ENCODE measurements around the gene NAIF1. TPM values are rescaled to one million over a fixed set of nuclear protein-coding genes. Genes with fewer than 3 reads are reported as not detected.

The NAIF1 gene
- total RNA-seq, 4 donors from 2014 or later: 6.3 to 8.8 (median 7.8) TPM

- Histone ChIP-seq H3K4me1 (peaks cover 29 to 77% (median 38%) of the 10 kb centered on the region in 3 donors), H3K4me3 (no peak overlapping the region), H3K27me3 (no peaks in the 10 kb centered on the region), H3K36me3 (peaks cover 21 to 64% (median 51%) of the 10 kb centered on the region in 3 donors), H3K9me3 (no peaks in the 10 kb centered on the region), H3K27ac (peak overlapping the region in 2 of 4 donors; percentile 53 to 92)
- DNase-seq: no peak
- WGBS, 2 donors: 72 to 76% methylated on average over 4 to 10 of the region's 20 CpGs
- intact Hi-C loops (cut with DNase I): loop anchor here (10.0 kb wide), 1 partner anchor 157 kb away; no protein-coding TSS in a partner anchor
- TF ChIP-seq, protein P1, sequence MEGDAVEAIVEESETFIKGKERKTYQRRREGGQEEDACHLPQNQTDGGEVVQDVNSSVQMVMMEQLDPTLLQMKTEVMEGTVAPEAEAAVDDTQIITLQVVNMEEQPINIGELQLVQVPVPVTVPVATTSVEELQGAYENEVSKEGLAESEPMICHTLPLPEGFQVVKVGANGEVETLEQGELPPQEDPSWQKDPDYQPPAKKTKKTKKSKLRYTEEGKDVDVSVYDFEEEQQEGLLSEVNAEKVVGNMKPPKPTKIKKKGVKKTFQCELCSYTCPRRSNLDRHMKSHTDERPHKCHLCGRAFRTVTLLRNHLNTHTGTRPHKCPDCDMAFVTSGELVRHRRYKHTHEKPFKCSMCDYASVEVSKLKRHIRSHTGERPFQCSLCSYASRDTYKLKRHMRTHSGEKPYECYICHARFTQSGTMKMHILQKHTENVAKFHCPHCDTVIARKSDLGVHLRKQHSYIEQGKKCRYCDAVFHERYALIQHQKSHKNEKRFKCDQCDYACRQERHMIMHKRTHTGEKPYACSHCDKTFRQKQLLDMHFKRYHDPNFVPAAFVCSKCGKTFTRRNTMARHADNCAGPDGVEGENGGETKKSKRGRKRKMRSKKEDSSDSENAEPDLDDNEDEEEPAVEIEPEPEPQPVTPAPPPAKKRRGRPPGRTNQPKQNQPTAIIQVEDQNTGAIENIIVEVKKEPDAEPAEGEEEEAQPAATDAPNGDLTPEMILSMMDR (IDR thresholded peaks at IDR 0.05): no peak
- TF ChIP-seq POLR2A (IDR thresholded peaks at IDR 0.05): no peak
These were observed 34.6 kb upstream of the NAIF1 start for GRCh38 chr9:128101690-128102089.

DNA sequence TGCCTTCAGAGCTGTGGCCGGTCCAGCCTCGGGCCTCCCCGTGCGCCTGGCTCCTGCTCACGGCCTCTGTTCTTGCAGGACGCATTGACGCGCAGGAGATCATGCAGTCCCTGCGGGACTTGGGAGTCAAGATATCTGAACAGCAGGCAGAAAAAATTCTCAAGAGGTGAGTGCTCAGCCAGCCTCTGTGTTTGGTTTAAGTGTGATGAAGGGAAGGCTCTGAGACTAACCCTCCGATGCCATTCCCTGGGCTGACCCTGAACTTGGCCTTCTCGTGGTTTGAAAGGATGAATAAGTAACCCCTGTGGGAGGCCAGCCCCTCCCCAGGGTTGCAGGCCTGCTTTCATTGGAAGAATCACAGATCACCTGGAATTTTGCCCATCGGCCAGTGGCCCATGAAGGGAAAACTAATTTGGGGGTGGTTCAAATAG is 34.1 kb upstream of the NAIF1 start:
- Histone ChIP-seq H3K27me3 (no peaks in the 10 kb centered on the region), H3K36me3 (peaks cover 17 to 59% (median 47%) of the 10 kb centered on the region in 3 donors), H3K9me3 (no peaks in the 10 kb centered on the region), H3K4me1 (peaks cover 29 to 81% (median 38%) of the 10 kb centered on the region in 3 donors), H3K27ac (peak overlapping the region in 3 of 4 donors; percentile 92 to 96 (median 92)), H3K4me3 (no peak overlapping the region)
- TF ChIP-seq, protein P1 (IDR thresholded peaks at IDR 0.05): no peak
- no peak for TF ChIP-seq POLR2A (IDR thresholded peaks at IDR 0.05)
- intact Hi-C loops (cut with DNase I): loop anchor here (10.0 kb wide), 1 partner anchor 156 kb away; no protein-coding TSS in a partner anchor
- 90% methylated on average over 11 of the region's 12 CpGs for WGBS, 2 donors
- no peak for DNase-seq

DNA sequence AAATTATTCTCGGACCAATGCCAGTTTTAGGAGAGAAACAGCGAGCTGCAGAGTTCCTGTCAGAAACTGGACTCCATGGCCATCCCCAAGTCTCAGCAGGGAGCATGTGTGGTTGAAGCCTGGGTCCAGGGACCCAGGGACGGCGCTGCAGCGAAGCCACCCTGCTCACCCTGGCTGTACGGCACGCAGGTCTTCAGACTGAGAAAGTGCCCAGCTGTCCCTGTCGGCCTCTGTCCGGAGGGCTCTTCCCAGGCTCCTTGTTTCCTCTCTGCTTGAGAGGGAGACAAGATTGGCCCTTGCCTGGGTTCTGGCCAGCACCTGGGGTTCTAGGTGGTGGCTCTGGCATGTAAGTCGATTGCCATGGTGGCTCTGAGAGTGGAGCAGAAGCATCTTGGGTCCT is 33.5 kb upstream of the NAIF1 start:
- Histone ChIP-seq H3K27ac (peak overlapping the region; percentile 89 to 96 (median 92)), H3K36me3 (peaks cover 10 to 52% (median 40%) of the 10 kb centered on the region in 3 donors), H3K27me3 (no peaks in the 10 kb centered on the region), H3K4me1 (peaks cover 31 to 87% (median 39%) of the 10 kb centered on the region in 3 donors), H3K9me3 (no peaks in the 10 kb centered on the region), H3K4me3 (peak overlapping the region in 2 of 4 donors; percentile 49 to 65)
- no peak for DNase-seq
- intact Hi-C loops (cut with DNase I): loop anchor here (10.0 kb wide), 1 partner anchor 156 kb away; no protein-coding TSS in a partner anchor
- 64 to 87% methylated on average over 3 to 7 of the region's 10 CpGs for WGBS, 2 donors
- TF ChIP-seq POLR2A (IDR thresholded peaks at IDR 0.05): no peak
- TF ChIP-seq, protein P1 (IDR thresholded peaks at IDR 0.05): no peak

DNA sequence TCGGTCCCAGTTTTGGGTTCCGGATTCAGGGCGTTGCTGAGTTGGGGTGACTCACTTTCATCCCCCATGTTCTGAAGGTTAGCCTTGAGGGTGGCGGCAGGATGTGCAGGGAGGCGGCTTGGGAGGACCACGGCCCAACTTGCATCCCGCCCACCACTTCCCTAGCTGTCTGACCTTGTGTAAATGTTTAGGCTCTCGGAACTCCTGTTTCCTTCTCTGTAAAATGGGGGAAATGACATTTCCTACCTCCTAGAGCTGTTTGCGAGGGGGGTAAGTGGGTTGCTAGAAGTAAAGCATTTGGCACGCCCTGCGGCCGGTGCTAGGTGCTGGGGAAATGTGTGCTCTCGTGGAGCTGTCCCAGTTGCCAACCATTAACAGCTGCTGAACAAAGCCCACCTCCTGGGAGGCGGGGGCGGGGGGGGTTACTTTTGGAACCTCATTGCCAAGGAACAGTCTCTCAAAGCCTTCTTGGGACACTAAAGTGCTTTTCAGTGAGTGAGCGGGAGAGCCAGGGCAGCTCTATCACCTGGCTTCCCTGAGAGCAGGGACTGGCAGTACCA is 32.9 kb upstream of the NAIF1 start:
- WGBS, 2 donors: 33 to 45% methylated on average over 7 to 10 of the region's 16 CpGs
- DNase-seq: no peak

More for the DNA sequence above, 32.9 kb upstream of the NAIF1 start:
- peak overlapping the region; percentile 31 to 65 (median 50) for H3K4me3 ChIP-seq
- H3K27me3 ChIP-seq: no peaks in the 10 kb centered on the region
- H3K36me3 ChIP-seq: peaks cover 9 to 47% (median 36%) of the 10 kb centered on the region in 3 donors
- peaks cover 36 to 93% (median 44%) of the 10 kb centered on the region in 3 donors for H3K4me1 ChIP-seq
- intact Hi-C loops (cut with DNase I): loop anchor here (10.0 kb wide), 1 partner anchor 155 kb away; no protein-coding TSS in a partner anchor
- peak overlapping the region; percentile 89 to 96 (median 92) for H3K27ac ChIP-seq
- no peaks in the 10 kb centered on the region for H3K9me3 ChIP-seq
- TF ChIP-seq, protein P1 (IDR thresholded peaks at IDR 0.05): no peak
- no peak for TF ChIP-seq POLR2A (IDR thresholded peaks at IDR 0.05)
